Chondrocyte (in vitro differentiated cells): Measurements from ENCODE around the gene CFAP298. TPM values are rescaled to one million over a fixed set of nuclear protein-coding genes. Genes with fewer than 3 reads are reported as not detected.

Experiments used
- DNase-seq: peaks from one replicate; pipeline ENCODE4 v3.0.0; 2021; ENCODE audit warnings: mixed read lengths, low spot score
- H3K27ac Mint-ChIP-seq: one replicate; pipeline ENCODE4 v1.8.0; 2021; ENCODE audit warnings: mild to moderate bottlenecking, moderate library complexity, mixed read lengths; ENCODE audit not compliant: unreplicated experiment
- H3K27me3 Mint-ChIP-seq: 2 replicates; pipeline ENCODE4 v1.8.0; 2021; ENCODE audit warnings: low read depth, mixed read lengths
- H3K36me3 Mint-ChIP-seq: 2 replicates; pipeline ENCODE4 v1.8.0; 2021; ENCODE audit warnings: low read depth, mixed read lengths
- H3K4me1 Mint-ChIP-seq: 2 replicates; pipeline ENCODE4 v1.8.0; 2021; ENCODE audit warnings: low read depth, mild to moderate bottlenecking, mixed read lengths
- H3K4me3 Mint-ChIP-seq: one replicate; pipeline ENCODE4 v1.8.0; 2021; ENCODE audit warnings: mild to moderate bottlenecking, moderate library complexity, mixed read lengths; ENCODE audit not compliant: unreplicated experiment
- H3K9me3 Mint-ChIP-seq: 2 replicates; pipeline ENCODE4 v1.8.0; 2021; ENCODE audit warnings: low read depth, mixed read lengths
- total RNA-seq: library from RNA; stranded (reverse); gene quantifications from 3 replicates; pipeline ENCODE4 v1.2.1, GENCODE V29; 2021
- TF ChIP-seq, protein P1 (sequence below): fragments of 200-600 bp; sonication (generic); IDR thresholded peaks from 2 replicates; pipeline ENCODE4 v1.5.0; 2021; ENCODE audit warnings: antibody characterized with exemption, mild to moderate bottlenecking, moderate library complexity

CFAP298 gene
- total RNA-seq, 1 donor from 2014 or later, result 25.3 TPM

DNA sequence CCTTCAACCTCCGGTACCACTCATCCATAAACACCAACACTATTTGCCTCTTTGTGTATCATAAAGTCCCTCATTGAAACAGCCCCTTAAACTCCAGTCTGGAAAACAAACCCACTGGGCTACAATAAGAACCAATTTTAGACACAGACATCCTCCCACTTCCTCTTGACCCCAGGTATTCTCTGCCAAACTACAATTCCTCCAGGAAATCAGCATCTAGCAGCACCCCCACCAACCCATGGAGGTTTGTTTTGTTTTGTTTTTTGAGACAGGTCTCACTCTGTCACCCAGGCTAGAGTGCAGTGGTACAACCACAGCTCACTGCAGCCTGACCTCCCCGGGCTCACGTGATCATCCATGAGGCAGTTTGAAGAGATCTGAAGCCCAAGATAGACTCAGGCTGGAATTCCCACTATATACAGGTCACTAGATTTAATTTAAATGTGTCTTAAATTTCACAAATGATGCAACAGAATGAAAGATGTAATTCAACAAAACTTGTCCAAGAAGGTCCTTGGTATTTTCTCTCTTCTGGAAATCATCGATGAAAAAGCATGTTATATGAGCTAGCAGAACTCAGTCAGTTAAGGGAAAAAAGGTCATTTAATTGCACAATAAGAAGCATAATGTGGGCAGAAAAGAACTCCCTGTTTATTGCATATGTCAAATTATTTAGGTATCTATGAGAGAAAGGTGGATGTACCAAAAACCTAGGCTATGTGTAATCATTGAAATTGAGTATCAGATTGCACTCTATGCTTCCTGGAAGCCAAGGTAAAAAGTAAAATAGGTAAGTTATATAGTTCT lies 57.1 kb downstream of the CFAP298 start:
- Mint-ChIP-seq H3K4me1 (peaks cover 9% of the 10 kb centered on the region), H3K9me3 (no peaks in the 10 kb centered on the region)

DNA sequence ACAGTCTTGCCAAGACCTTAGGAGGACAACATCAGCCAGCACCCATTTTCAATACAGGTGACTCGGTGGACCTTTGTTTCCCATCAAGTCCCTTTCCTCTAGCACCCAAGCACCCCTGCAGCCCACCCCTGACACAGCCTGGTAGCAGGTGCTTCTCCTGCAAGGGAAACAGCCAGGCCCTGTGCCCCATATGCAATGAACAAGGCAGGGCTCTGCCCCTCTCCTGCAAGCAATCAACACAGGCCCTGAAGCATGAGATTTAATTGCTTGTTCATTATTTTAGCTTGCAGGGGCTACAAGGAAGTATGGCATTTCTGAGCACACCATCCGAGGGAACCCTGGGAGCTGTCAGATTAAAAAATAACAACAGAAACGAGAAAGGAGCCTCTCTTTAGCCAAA lies 62.3 kb downstream of the CFAP298 start:
- Mint-ChIP-seq H3K9me3 (no peaks in the 10 kb centered on the region), H3K4me1 (peaks cover 4% of the 10 kb centered on the region), H3K36me3 (no peaks in the 10 kb centered on the region), H3K27me3 (peaks cover 5% of the 10 kb centered on the region), H3K27ac (no peak overlapping the region), H3K4me3 (no peak overlapping the region)
- TF ChIP-seq, protein P1, sequence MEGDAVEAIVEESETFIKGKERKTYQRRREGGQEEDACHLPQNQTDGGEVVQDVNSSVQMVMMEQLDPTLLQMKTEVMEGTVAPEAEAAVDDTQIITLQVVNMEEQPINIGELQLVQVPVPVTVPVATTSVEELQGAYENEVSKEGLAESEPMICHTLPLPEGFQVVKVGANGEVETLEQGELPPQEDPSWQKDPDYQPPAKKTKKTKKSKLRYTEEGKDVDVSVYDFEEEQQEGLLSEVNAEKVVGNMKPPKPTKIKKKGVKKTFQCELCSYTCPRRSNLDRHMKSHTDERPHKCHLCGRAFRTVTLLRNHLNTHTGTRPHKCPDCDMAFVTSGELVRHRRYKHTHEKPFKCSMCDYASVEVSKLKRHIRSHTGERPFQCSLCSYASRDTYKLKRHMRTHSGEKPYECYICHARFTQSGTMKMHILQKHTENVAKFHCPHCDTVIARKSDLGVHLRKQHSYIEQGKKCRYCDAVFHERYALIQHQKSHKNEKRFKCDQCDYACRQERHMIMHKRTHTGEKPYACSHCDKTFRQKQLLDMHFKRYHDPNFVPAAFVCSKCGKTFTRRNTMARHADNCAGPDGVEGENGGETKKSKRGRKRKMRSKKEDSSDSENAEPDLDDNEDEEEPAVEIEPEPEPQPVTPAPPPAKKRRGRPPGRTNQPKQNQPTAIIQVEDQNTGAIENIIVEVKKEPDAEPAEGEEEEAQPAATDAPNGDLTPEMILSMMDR, result no peak
- no peak for DNase-seq

More for the DNA sequence above, 57.1 kb downstream of the CFAP298 start:
- Mint-ChIP-seq H3K27me3 (peaks cover 3% of the 10 kb centered on the region), H3K27ac (peak overlapping the region; percentile 30), H3K4me3 (no peak overlapping the region), H3K36me3 (no peaks in the 10 kb centered on the region)
- DNase-seq, result no peak
- TF ChIP-seq, protein P1, result no peak

DNA sequence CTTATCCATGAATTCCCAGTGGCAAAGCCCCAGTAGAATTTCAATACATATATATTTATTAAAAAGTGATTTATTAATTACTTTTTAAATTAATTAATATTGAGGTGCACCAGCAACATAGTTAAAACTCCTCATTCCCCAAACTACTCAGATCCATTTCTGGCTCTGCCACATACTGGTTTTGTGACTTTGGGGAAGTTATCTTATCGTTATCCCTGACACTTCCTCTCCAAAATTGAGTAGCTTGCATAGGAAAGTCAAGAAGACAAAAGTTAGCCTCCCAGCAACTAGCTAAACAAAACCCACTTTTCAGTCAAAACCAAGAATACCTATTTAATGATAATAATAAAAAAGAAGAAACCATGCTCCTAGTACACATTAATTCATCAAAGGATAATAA lies 62.7 kb downstream of the CFAP298 start:
- Mint-ChIP-seq H3K4me3 (no peak overlapping the region), H3K9me3 (no peaks in the 10 kb centered on the region), H3K27ac (no peak overlapping the region), H3K4me1 (no peaks in the 10 kb centered on the region), H3K27me3 (peaks cover 5% of the 10 kb centered on the region), H3K36me3 (no peaks in the 10 kb centered on the region)
- TF ChIP-seq, protein P1, result no peak
- DNase-seq, result no peak

Other genes with a start within 250 kb of the CFAP298 start
- 13.5 to 22.1 TPM (median 15.1 TPM) in 3 replicates for gene URB1, start 219.4 kb downstream of the CFAP298 start, total RNA-seq
- 1.5 to 2.0 TPM (median 1.6 TPM) in 3 replicates for gene EVA1C, start 199.7 kb downstream of the CFAP298 start, total RNA-seq
- gene TCP10L, start 26.9 kb downstream of the CFAP298 start, total RNA-seq, result 0.31 to 0.70 TPM (median 0.40 TPM) in 3 replicates
- gene SYNJ1, start 115.6 kb upstream of the CFAP298 start, total RNA-seq, result 9.1 to 13.6 TPM (median 10.2 TPM) in 3 replicates
- gene PAXBP1, start 159.4 kb upstream of the CFAP298 start, total RNA-seq, result 17.9 to 26.4 TPM (median 19.6 TPM) in 3 replicates